DND-41 (cell line): ENCODE measurements around the gene CDK5RAP1.
"Not testable (repeated sequence)": the region's sequence is repeated elsewhere in the genome, so short reads cannot be mapped to it uniquely, and the experiment has no call there.

Source experiments
- ATAC-seq: fragments of 200-7000 bp; cut with Tn5 transposase; 3 replicates; pipeline ENCODE4 v1.9.1; 2021; ENCODE audit warnings: low read depth; ENCODE audit not compliant: insufficient read depth
- DNase-seq: peaks from one replicate; pipeline ENCODE4 v3.0.0-alpha.2; 2020
- H2AFZ ChIP-seq: 2 replicates; pipeline ENCODE4 v1.6.0; 2012; ENCODE audit warnings: low read depth, low read length
- H3K27ac ChIP-seq: 2 replicates; pipeline ENCODE4 v1.5.1; 2012; ENCODE audit warnings: low read length, inconsistent platforms
- H3K27me3 ChIP-seq: fragments of 200-600 bp; sonication (generic); 2 replicates; pipeline ENCODE4 v1.6.0; 2012; ENCODE audit warnings: low read length, mild to moderate bottlenecking, inconsistent platforms; ENCODE audit not compliant: insufficient read depth, poor library complexity
- H3K36me3 ChIP-seq: 2 replicates; pipeline ENCODE4 v1.5.1; 2012; ENCODE audit warnings: low read length, inconsistent platforms; ENCODE audit not compliant: insufficient read depth
- H3K4me1 ChIP-seq: 2 replicates; pipeline ENCODE4 v1.5.1; 2012; ENCODE audit warnings: mild to moderate bottlenecking, low read length; ENCODE audit not compliant: insufficient read depth
- H3K4me2 ChIP-seq: 2 replicates; pipeline ENCODE4 v1.6.0; 2012; ENCODE audit warnings: mild to moderate bottlenecking, moderate library complexity, low read length, inconsistent platforms; ENCODE audit not compliant: insufficient read depth
- H3K4me3 ChIP-seq, 2 experiments: fragments of 200-600 bp in 1 of 2; shearing (Covaris generic) in 1 of 2; 2 replicates each; pipeline ENCODE4 v1.5.1; 2012 to 2016; ENCODE audit warnings: inconsistent platforms in 2 of 2, low read length in 2 of 2, mild to moderate bottlenecking in 2 of 2, low read depth in 1 of 2, moderate library complexity in 1 of 2
- H3K79me2 ChIP-seq: 2 replicates; pipeline ENCODE4 v1.6.0; 2012; ENCODE audit warnings: low read length, inconsistent platforms; ENCODE audit not compliant: insufficient read depth
- H3K9ac ChIP-seq: 2 replicates; pipeline ENCODE4 v1.6.0; 2012; ENCODE audit warnings: low read depth, mild to moderate bottlenecking, inconsistent platforms, low read length, moderate library complexity
- H3K9me3 ChIP-seq: 2 replicates; pipeline ENCODE4 v1.5.1; 2012; ENCODE audit warnings: low read length, moderate library complexity, mild to moderate bottlenecking, inconsistent platforms; ENCODE audit not compliant: insufficient read depth, severe bottlenecking
- H4K20me1 ChIP-seq: 2 replicates; pipeline ENCODE4 v1.6.0; 2012; ENCODE audit warnings: low read length; ENCODE audit not compliant: insufficient read depth
- CTCF ChIP-seq: IDR thresholded peaks from 2 replicates; pipeline ENCODE4 v1.5.1; 2012; ENCODE audit warnings: borderline replicate concordance, low read length, moderate library complexity, mild to moderate bottlenecking; ENCODE audit not compliant: poor library complexity, severe bottlenecking; ENCODE audit errors: extremely low read depth
- EZH2 ChIP-seq: IDR thresholded peaks from 3 replicates; pipeline ENCODE4 v1.6.1; 2012; ENCODE audit warnings: borderline replicate concordance, low read depth, mild to moderate bottlenecking, moderate library complexity, low read length, inconsistent platforms; ENCODE audit not compliant: severe bottlenecking

The CDK5RAP1 gene

GRCh38 chr20:33442136-33443005 lies 41.1 kb upstream of the CDK5RAP1 start:
- no peak overlapping the region for H2AFZ ChIP-seq
- peak overlapping the region; percentile 100 for H3K4me2 ChIP-seq
- peak overlapping the region; percentile 76; the same call in 1 of the 2 replicates for H3K9ac ChIP-seq
- no peak for DNase-seq
- H3K27ac ChIP-seq, result no peak overlapping the region
- peaks cover 10% of the 10 kb centered on the region for H3K27me3 ChIP-seq
- no peaks in the 10 kb centered on the region for H3K79me2 ChIP-seq
- ATAC-seq, result no peak
- H3K4me3 ChIP-seq, result peak overlapping the region in 1 of 2 experiments; percentile 100; a peak in 2 of 4 replicates
- no peaks in the 10 kb centered on the region for H3K36me3 ChIP-seq
- peaks cover 25% of the 10 kb centered on the region for H3K4me1 ChIP-seq
- no peaks in the 10 kb centered on the region for H3K9me3 ChIP-seq
- TF ChIP-seq CTCF, result no peak
- TF ChIP-seq EZH2, result no peak
- no peaks in the 10 kb centered on the region for H4K20me1 ChIP-seq

DNA sequence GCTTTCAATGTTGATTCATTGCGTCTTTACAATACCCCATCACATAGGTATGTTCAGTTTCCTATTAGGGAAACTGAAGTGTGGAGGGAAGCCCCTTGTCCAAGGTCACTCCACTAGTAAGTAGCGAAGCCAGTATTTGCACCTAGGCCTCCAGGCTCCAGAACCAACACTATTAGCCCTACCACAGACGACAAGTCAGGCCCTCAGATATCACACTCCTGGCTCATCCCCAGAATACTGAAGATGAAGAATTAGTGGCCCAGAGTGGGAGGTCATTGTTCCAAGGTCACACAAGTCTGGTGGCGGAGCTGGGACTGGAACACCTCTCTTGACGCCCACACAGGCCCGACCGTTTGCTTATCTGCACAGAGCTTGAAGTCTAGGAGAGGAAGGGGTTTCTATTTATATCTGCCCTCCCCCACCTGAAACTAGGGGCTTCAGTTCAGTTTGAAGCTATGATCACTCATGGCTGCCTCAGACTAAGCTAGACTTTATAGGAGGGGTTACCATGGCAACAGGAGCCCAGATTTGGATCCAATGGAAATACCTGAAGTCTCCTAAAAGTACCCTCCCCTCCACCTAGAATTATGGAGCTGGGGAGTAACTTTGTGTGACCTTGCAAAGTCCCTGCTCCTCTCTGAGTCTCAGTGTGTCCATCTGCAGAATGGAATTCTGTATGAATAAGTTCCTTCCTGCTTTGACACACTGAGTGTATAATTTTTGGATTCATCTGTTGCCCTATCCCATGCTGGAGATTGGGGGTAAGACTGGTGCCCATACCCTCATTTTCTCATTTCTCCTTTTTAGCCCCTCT lies 40.0 kb upstream of the CDK5RAP1 start:
- H3K36me3 ChIP-seq, result no peaks in the 10 kb centered on the region
- no peak overlapping the region for H3K4me3 ChIP-seq
- H3K27me3 ChIP-seq, result peaks cover 10% of the 10 kb centered on the region
- no peaks in the 10 kb centered on the region for H4K20me1 ChIP-seq
- no peak for DNase-seq
- no peak overlapping the region for H3K4me2 ChIP-seq
- no peak overlapping the region for H2AFZ ChIP-seq
- no peak overlapping the region for H3K27ac ChIP-seq
- no peak overlapping the region for H3K9ac ChIP-seq
- no peaks in the 10 kb centered on the region for H3K79me2 ChIP-seq
- TF ChIP-seq CTCF (no peak), EZH2 (no peak)
- no peaks in the 10 kb centered on the region for H3K9me3 ChIP-seq
- ATAC-seq, result no peak
- peaks cover 25% of the 10 kb centered on the region for H3K4me1 ChIP-seq

- H3K4me3 ChIP-seq, H3K27me3 ChIP-seq, H3K9ac ChIP-seq, DNase-seq, H4K20me1 ChIP-seq, H3K4me2 ChIP-seq, H3K27ac ChIP-seq, H3K79me2 ChIP-seq, H3K36me3 ChIP-seq, H2AFZ ChIP-seq, H3K9me3 ChIP-seq, ATAC-seq: not testable (repeated sequence)
- peaks cover 25% of the 10 kb centered on the region for H3K4me1 ChIP-seq
Observed at GRCh38 chr20:33440562-33440961, 39.2 kb upstream of the CDK5RAP1 start.

- TF ChIP-seq CTCF, result no peak
- TF ChIP-seq EZH2, result no peak
- H3K9me3 ChIP-seq, result no peaks in the 10 kb centered on the region
- ATAC-seq (no peak), DNase-seq (no peak)
- H3K4me1 ChIP-seq, result peaks cover 9% of the 10 kb centered on the region
- no peak overlapping the region for H3K9ac ChIP-seq
- peaks cover 6% of the 10 kb centered on the region for H3K27me3 ChIP-seq
- no peak overlapping the region for H3K4me2 ChIP-seq
- no peaks in the 10 kb centered on the region for H3K79me2 ChIP-seq
- no peak overlapping the region for H3K27ac ChIP-seq
- H2AFZ ChIP-seq, result no peak overlapping the region
- H4K20me1 ChIP-seq, result no peaks in the 10 kb centered on the region
- no peaks in the 10 kb centered on the region for H3K36me3 ChIP-seq
- no peak overlapping the region for H3K4me3 ChIP-seq
Observed at GRCh38 chr20:33438481-33438880, 37.2 kb upstream of the CDK5RAP1 start.
